MCF 10A (cell line): Measurements from ENCODE around the gene GPC5. TPM values are rescaled to one million over a fixed set of nuclear protein-coding genes. Genes with fewer than 3 reads are reported as not detected.
A peak's percentile ranks its signal among the peaks of the same experiment; 100 is the strongest.
"Not testable (repeated sequence)": the region's sequence is repeated elsewhere in the genome, so short reads cannot be mapped to it uniquely, and the experiment has no call there.

ENCODE experiments used
- BruUV-seq: library from RNA; stranded (reverse); fragments of 400-500 nt; replicated peaks from 2 replicates; lab custom pipeline; 2021; lab: Mats Ljungman, UMichigan
- CTCF ChIA-PET: fragments of 300-600 bp; sonication (Branson Sonifier 250); formaldehyde crosslinking; extraction: SDS; loops from one replicate; lab custom pipeline; 2021; ENCODE audit warnings: antibody characterized with exemption, inconsistent platforms; lab: Yijun Ruan, JAX
- POLR2A ChIA-PET: fragments of 300-600, 350-650 bp; sonication (Branson Sonifier 250); formaldehyde crosslinking; extraction: SDS; loops from one replicate; lab custom pipeline; 2020; ENCODE audit warnings: antibody characterized with exemption, inconsistent platforms; lab: Yijun Ruan, JAX
- DNase-seq: peaks from one replicate; pipeline ENCODE4 v3.0.0-alpha.2; 2018; ENCODE audit not compliant: unreplicated experiment
- H3K27ac Mint-ChIP-seq: one replicate; pipeline ENCODE4 v1.8.0; 2022; ENCODE audit warnings: mild to moderate bottlenecking, low read depth, mixed read lengths; ENCODE audit not compliant: unreplicated experiment
- H3K27me3 Mint-ChIP-seq: one replicate; pipeline ENCODE4 v1.8.0; 2022; ENCODE audit warnings: mixed read lengths; ENCODE audit not compliant: insufficient read depth, unreplicated experiment
- H3K36me3 Mint-ChIP-seq: one replicate; pipeline ENCODE4 v1.8.0; 2022; ENCODE audit warnings: mild to moderate bottlenecking, moderate library complexity, mixed read lengths; ENCODE audit not compliant: insufficient read depth, unreplicated experiment
- H3K4me1 Mint-ChIP-seq: one replicate; pipeline ENCODE4 v1.8.0; 2022; ENCODE audit warnings: mixed read lengths; ENCODE audit not compliant: insufficient read depth, unreplicated experiment
- H3K4me3 Mint-ChIP-seq: one replicate; pipeline ENCODE4 v1.8.0; 2022; ENCODE audit warnings: mild to moderate bottlenecking, moderate library complexity, mixed read lengths; ENCODE audit not compliant: unreplicated experiment
- H3K9me3 Mint-ChIP-seq: one replicate; pipeline ENCODE4 v1.8.0; 2022; ENCODE audit warnings: mixed read lengths; ENCODE audit not compliant: unreplicated experiment
- intact Hi-C: fragments of 100-400 bp; cut with micrococcal nuclease; formaldehyde crosslinking; loops from 2 replicates; pipeline ENCODE4 v1.14.1; 2022
- total RNA-seq: library from RNA; stranded (reverse); gene quantifications from 2 replicates; pipeline ENCODE4 v1.2.3, GENCODE V29; 2022
- TF ChIP-seq, protein P1 (sequence below): fragments of 200-600 bp; IDR thresholded peaks from one replicate; pipeline ENCODE4 v1.8.0; 2022; ENCODE audit warnings: antibody characterized with exemption, mild to moderate bottlenecking; ENCODE audit not compliant: unreplicated experiment

GPC5 gene
- total RNA-seq, 1 experiment from 2014 or later: not detected

- Mint-ChIP-seq H3K27ac (no peak overlapping the region), H3K4me3 (no peak overlapping the region), H3K9me3 (no peaks in the 10 kb centered on the region), H3K4me1 (no peaks in the 10 kb centered on the region), H3K36me3 (no peaks in the 10 kb centered on the region), H3K27me3 (peaks cover 73% of the 10 kb centered on the region)
- ChIA-PET CTCF (interaction anchor here (0.6 kb wide), 1 partner anchor 465 kb away, joined by 4 read pairs; no protein-coding TSS in a partner anchor), POLR2A (no interaction called here)
- BruUV-seq: no TSS peak
- TF ChIP-seq, protein P1, sequence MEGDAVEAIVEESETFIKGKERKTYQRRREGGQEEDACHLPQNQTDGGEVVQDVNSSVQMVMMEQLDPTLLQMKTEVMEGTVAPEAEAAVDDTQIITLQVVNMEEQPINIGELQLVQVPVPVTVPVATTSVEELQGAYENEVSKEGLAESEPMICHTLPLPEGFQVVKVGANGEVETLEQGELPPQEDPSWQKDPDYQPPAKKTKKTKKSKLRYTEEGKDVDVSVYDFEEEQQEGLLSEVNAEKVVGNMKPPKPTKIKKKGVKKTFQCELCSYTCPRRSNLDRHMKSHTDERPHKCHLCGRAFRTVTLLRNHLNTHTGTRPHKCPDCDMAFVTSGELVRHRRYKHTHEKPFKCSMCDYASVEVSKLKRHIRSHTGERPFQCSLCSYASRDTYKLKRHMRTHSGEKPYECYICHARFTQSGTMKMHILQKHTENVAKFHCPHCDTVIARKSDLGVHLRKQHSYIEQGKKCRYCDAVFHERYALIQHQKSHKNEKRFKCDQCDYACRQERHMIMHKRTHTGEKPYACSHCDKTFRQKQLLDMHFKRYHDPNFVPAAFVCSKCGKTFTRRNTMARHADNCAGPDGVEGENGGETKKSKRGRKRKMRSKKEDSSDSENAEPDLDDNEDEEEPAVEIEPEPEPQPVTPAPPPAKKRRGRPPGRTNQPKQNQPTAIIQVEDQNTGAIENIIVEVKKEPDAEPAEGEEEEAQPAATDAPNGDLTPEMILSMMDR: no peak
- DNase-seq: no peak
- intact Hi-C loops: no loop called here
These were observed 378.3 kb downstream of the GPC5 start for GRCh38 chr13:91776611-91777193.

- Mint-ChIP-seq H3K36me3 (no peaks in the 10 kb centered on the region), H3K27me3 (peaks cover 76% of the 10 kb centered on the region), H3K4me3 (no peak overlapping the region), H3K27ac (no peak overlapping the region), H3K9me3 (no peaks in the 10 kb centered on the region), H3K4me1 (no peaks in the 10 kb centered on the region)
- CTCF ChIA-PET: interaction anchor here (0.6 to 1.3 kb wide), 4 partner anchors 58 to 405 kb away, joined by 3 to 4 read pairs (median 3); no protein-coding TSS in a partner anchor
- intact Hi-C loops: no loop called here
- no peak for DNase-seq
- BruUV-seq: no TSS peak
- POLR2A ChIA-PET: no interaction called here
- TF ChIP-seq, protein P1: no peak
These were observed 379.7 kb downstream of the GPC5 start for GRCh38 chr13:91778123-91778522.

DNA sequence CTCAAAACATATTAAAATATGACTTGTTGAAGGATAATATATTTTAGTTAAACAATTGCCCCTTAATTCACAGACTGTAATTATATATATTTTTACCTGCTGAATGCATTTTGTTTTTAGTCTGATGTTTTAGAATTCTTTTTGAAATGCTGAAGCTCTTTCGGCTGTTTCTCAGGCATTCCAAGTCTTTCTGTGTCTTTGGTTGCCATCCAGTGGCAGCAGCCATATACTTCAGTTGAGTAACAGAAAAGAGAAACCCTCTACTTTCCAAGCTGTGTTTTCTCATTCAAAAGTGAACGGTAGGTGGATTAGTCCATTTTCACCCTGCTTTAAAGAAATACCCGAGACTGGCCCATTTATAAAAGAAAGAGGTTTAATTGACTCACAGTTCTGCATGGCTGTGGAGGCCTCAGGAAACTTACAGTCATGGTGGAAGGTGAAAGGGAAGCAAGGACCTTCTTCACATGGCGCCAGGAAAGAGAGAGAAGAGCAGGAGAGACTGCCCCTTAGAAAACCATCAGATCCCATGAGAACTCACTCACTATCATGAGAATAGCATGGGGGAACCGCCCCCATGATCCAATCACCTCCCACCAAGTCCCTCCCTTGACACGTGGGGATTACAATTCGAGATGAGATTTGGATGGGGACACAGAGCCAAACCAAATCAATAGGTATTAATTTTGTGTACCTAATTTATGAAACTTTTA, 383.7 kb downstream of the GPC5 start:
- H3K4me3 Mint-ChIP-seq, POLR2A ChIA-PET, BruUV-seq, H3K36me3 Mint-ChIP-seq, H3K27ac Mint-ChIP-seq, H3K4me1 Mint-ChIP-seq, H3K9me3 Mint-ChIP-seq: not testable (repeated sequence)
- peak; percentile 15 for DNase-seq
- H3K27me3 Mint-ChIP-seq: peaks cover 87% of the 10 kb centered on the region
- TF ChIP-seq, protein P1: peak; percentile 12
- CTCF ChIA-PET: interaction anchor here (0.7 to 1.5 kb wide), 18 partner anchors 8 to 408 kb away, joined by 3 to 11 read pairs (median 4); no protein-coding TSS in a partner anchor
- intact Hi-C loops: loop anchor here (5.0 kb wide), 1 partner anchor 400 kb away; no protein-coding TSS in a partner anchor

GRCh38 chr13:91785431-91786119, 387.2 kb downstream of the GPC5 start:
- BruUV-seq: no TSS peak
- peaks cover 66% of the 10 kb centered on the region for H3K27me3 Mint-ChIP-seq
- POLR2A ChIA-PET: no interaction called here
- no peak overlapping the region for H3K4me3 Mint-ChIP-seq
- no peaks in the 10 kb centered on the region for H3K36me3 Mint-ChIP-seq
- peaks cover 7% of the 10 kb centered on the region for H3K4me1 Mint-ChIP-seq
- CTCF ChIA-PET: no interaction called here
- intact Hi-C loops: no loop called here
- TF ChIP-seq, protein P1: no peak
- no peaks in the 10 kb centered on the region for H3K9me3 Mint-ChIP-seq
- H3K27ac Mint-ChIP-seq: no peak overlapping the region
- no peak for DNase-seq
